Mesothelial cell of epicardium (in vitro differentiated cells): ENCODE results near the gene LUZP2. TPM values are rescaled to one million over a fixed set of nuclear protein-coding genes. Genes with fewer than 3 reads are reported as not detected.

Source experiments
- DNase-seq, 2 experiments: peaks; one replicate each; pipeline ENCODE4 v3.0.0; 2021; ENCODE audit warnings: low spot score in 2 of 2; ENCODE audit not compliant: unreplicated experiment in 2 of 2
- H3K27ac Mint-ChIP-seq: 2 replicates; pipeline ENCODE4 v1.8.0; 2021; ENCODE audit warnings: mixed read lengths
- H3K27me3 Mint-ChIP-seq: 2 replicates; pipeline ENCODE4 v1.8.0; 2021; ENCODE audit warnings: low read depth, mixed read lengths
- H3K36me3 Mint-ChIP-seq: 2 replicates; pipeline ENCODE4 v1.8.0; 2021; ENCODE audit warnings: mixed read lengths
- H3K4me1 Mint-ChIP-seq: 2 replicates; pipeline ENCODE4 v1.8.0; 2021; ENCODE audit warnings: mixed read lengths
- H3K4me3 Mint-ChIP-seq: 2 replicates; pipeline ENCODE4 v1.8.0; 2021; ENCODE audit warnings: mild to moderate bottlenecking, moderate library complexity, mixed read lengths
- H3K9me3 Mint-ChIP-seq: 2 replicates; pipeline ENCODE4 v1.8.0; 2021; ENCODE audit warnings: mixed read lengths
- total RNA-seq: library from RNA; stranded (reverse); gene quantifications from 3 replicates; pipeline ENCODE4 v1.2.1, GENCODE V29; 2021
- TF ChIP-seq, protein P1 (sequence below): fragments of 200-600 bp; sonication (generic); IDR thresholded peaks from one replicate; pipeline ENCODE4 v1.5.0; 2021; ENCODE audit warnings: antibody characterized with exemption; ENCODE audit not compliant: unreplicated experiment

Gene LUZP2
- total RNA-seq, 1 donor from 2014 or later = 4.5 TPM

DNA sequence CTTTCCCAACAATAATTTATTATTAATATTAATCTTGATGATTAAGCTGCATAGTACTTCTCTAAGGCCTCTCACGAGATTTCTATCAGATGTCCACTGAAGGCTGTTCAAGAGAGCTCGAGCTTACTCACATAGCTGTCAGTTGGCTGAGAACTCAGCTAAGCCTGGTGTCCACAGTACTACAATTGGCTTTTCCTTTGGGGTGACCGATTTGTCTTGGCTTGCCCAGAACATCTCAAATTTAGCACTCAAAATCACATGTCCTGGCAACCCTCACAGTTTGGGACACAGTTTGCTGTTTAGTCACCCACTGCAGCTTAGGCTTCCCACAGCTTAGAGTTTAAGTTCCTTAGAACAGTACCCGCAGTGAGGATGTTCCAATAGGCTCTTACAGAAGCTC is 96.5 kb downstream of the LUZP2 start:
- Mint-ChIP-seq H3K9me3 (no peaks in the 10 kb centered on the region), H3K4me1 (peaks cover 18% of the 10 kb centered on the region), H3K36me3 (no peaks in the 10 kb centered on the region), H3K27me3 (no peaks in the 10 kb centered on the region), H3K4me3 (no peak overlapping the region), H3K27ac (no peak overlapping the region)
- no peak for DNase-seq
- TF ChIP-seq, protein P1, sequence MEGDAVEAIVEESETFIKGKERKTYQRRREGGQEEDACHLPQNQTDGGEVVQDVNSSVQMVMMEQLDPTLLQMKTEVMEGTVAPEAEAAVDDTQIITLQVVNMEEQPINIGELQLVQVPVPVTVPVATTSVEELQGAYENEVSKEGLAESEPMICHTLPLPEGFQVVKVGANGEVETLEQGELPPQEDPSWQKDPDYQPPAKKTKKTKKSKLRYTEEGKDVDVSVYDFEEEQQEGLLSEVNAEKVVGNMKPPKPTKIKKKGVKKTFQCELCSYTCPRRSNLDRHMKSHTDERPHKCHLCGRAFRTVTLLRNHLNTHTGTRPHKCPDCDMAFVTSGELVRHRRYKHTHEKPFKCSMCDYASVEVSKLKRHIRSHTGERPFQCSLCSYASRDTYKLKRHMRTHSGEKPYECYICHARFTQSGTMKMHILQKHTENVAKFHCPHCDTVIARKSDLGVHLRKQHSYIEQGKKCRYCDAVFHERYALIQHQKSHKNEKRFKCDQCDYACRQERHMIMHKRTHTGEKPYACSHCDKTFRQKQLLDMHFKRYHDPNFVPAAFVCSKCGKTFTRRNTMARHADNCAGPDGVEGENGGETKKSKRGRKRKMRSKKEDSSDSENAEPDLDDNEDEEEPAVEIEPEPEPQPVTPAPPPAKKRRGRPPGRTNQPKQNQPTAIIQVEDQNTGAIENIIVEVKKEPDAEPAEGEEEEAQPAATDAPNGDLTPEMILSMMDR = no peak

GRCh38 chr11:24594401-24594800 is 97.5 kb downstream of the LUZP2 start:
- H3K36me3 Mint-ChIP-seq = no peaks in the 10 kb centered on the region

DNA sequence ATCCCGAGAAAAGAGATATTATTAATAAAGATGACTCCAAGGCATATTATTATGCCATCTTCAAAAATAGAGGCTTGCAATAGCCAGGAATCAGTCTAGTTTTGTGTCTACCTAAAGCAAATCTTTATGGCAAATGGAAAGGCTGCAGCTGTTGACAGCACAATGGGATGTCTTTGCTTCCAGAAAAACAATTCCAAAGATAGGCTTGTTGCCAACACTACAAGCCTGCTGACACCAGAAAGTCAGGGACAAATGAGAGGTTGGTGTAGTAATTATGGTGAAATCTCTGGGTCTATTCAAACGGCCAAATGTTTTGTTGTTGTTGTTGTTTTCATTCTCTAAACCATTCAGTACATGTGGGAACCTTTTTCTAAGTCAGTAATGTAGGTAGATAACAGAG is 101.8 kb downstream of the LUZP2 start:
- Mint-ChIP-seq H3K9me3 (no peaks in the 10 kb centered on the region), H3K4me1 (no peaks in the 10 kb centered on the region), H3K27ac (no peak overlapping the region), H3K4me3 (no peak overlapping the region), H3K27me3 (no peaks in the 10 kb centered on the region), H3K36me3 (no peaks in the 10 kb centered on the region)
- TF ChIP-seq, protein P1 = no peak
- no peak for DNase-seq

More at GRCh38 chr11:24594401-24594800, 97.5 kb downstream of the LUZP2 start:
- no peak for DNase-seq
- H3K27me3 Mint-ChIP-seq = no peaks in the 10 kb centered on the region
- TF ChIP-seq, protein P1 = no peak
- H3K27ac Mint-ChIP-seq = no peak overlapping the region
- H3K4me3 Mint-ChIP-seq = no peak overlapping the region
- no peaks in the 10 kb centered on the region for H3K9me3 Mint-ChIP-seq
- H3K4me1 Mint-ChIP-seq = peaks cover 13% of the 10 kb centered on the region

DNA sequence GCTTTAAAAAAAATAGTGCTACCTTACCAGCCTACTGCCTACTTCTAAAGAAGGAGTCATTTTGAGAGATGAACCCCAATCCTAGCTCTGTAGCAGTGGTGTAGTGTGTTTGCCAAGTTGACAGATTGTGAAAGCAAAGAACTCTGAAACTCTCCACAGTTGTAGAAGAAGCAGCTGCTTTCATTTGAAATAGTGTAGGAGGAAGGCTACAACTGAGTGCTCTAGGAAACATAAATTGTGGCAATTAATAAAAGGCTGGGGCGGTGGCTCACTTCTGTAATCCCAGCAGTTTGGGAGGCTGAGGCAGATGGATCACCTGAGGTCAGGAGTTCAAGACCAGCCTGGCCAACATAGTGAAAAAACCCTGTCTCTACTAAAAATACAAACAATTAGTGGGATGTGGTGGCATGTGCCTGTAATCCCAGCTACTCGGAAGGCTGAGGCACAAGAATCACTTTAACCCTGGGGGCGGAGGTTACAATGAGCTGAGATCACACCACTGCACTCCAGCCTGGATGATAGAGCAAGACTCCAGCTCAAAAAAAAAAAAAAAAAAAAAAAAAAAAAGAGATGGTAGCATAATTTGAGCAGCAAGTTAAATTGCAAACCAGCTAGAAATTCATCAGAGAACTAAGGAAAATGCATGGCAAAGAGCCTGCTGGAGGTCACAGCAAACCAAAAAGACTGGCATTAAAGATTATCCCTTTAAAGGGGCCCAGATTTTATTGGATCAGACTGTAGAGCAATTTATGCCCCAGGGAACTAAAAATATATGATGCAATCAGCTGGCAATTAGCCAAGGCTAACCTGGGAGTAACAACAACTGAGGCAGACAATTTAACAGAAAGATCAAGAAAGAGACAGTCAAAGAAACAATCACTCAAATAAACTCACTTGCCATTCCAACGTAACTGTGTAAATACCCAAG is 112.6 kb downstream of the LUZP2 start:
- H3K4me3 Mint-ChIP-seq = no peak overlapping the region
- no peaks in the 10 kb centered on the region for H3K36me3 Mint-ChIP-seq
- H3K27me3 Mint-ChIP-seq = no peaks in the 10 kb centered on the region
- no peaks in the 10 kb centered on the region for H3K9me3 Mint-ChIP-seq
- peaks cover 14% of the 10 kb centered on the region for H3K4me1 Mint-ChIP-seq
- no peak for DNase-seq
- H3K27ac Mint-ChIP-seq = peak overlapping the region; percentile 37
- TF ChIP-seq, protein P1 = no peak

GRCh38 chr11:24615451-24616160 is 118.8 kb downstream of the LUZP2 start:
- Mint-ChIP-seq H3K27me3 (no peaks in the 10 kb centered on the region), H3K9me3 (no peaks in the 10 kb centered on the region), H3K27ac (no peak overlapping the region), H3K36me3 (no peaks in the 10 kb centered on the region), H3K4me3 (no peak overlapping the region), H3K4me1 (peaks cover 1% of the 10 kb centered on the region)
- DNase-seq = no peak
- TF ChIP-seq, protein P1 = no peak
